ENCODE data around the gene SLC44A3. TPM values are rescaled to one million over a fixed set of nuclear protein-coding genes. Genes with fewer than 3 reads are reported as not detected.

SLC44A3 gene
- total RNA-seq, 2 experiments from 2014 or later: 0.27 to 0.36 TPM

DNA sequence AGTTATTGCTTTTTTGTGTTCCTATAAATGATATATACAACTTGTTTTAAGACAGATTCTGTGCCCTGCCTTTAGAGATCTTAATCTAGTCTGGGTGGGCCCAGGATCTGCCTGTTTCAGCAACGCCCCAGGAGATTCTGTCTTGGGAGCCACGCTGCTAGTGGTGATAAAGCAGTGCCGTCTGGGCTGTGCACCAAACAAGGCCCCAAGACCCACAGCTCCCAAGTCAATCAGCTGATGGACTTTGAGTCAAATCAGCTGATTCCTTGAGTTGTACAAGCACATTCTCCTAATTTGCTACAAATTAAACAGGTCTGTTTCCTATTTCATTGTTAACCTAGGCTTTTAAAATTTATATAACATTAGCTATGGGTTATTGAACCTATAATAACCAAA is 15.7 kb upstream of the SLC44A3 start:
- no peak overlapping the region for H3K4me3 ChIP-seq (ENCODE audit: low read length)
- H3K36me3 ChIP-seq (ENCODE audit: insufficient read depth, low read length): no peaks in the 10 kb centered on the region
- Mint-ChIP-seq H3K4me3 (no peak overlapping the region), H3K4me1 (ENCODE audit: low read depth) (peaks cover 6% of the 10 kb centered on the region), H3K27ac (no peak overlapping the region), H3K27me3 (peaks cover 4% of the 10 kb centered on the region), H3K9me3 (no peaks in the 10 kb centered on the region), H3K36me3 (ENCODE audit: low read depth) (no peaks in the 10 kb centered on the region)
- DNase-seq: no peak
- ChIA-PET POLR2A (no interaction called here), CTCF (interaction anchor here (1.1 to 1.7 kb wide), 2 partner anchors 23 to 743 kb away, joined by 3 to 4 read pairs; no protein-coding TSS in a partner anchor)
- TF ChIP-seq, protein P1, sequence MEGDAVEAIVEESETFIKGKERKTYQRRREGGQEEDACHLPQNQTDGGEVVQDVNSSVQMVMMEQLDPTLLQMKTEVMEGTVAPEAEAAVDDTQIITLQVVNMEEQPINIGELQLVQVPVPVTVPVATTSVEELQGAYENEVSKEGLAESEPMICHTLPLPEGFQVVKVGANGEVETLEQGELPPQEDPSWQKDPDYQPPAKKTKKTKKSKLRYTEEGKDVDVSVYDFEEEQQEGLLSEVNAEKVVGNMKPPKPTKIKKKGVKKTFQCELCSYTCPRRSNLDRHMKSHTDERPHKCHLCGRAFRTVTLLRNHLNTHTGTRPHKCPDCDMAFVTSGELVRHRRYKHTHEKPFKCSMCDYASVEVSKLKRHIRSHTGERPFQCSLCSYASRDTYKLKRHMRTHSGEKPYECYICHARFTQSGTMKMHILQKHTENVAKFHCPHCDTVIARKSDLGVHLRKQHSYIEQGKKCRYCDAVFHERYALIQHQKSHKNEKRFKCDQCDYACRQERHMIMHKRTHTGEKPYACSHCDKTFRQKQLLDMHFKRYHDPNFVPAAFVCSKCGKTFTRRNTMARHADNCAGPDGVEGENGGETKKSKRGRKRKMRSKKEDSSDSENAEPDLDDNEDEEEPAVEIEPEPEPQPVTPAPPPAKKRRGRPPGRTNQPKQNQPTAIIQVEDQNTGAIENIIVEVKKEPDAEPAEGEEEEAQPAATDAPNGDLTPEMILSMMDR (IDR thresholded peaks at IDR 0.05): no peak
- no peaks in the 10 kb centered on the region for H3K9me3 ChIP-seq (ENCODE audit: control insufficient read depth in 1 of 2, insufficient read depth in 1 of 2, low read length in 2 of 2)
- H3K4me1 ChIP-seq (ENCODE audit: insufficient read depth, low read length): peaks cover 5% of the 10 kb centered on the region
- no peak for ATAC-seq (ENCODE audit: poor library complexity)
- H3K27me3 ChIP-seq (ENCODE audit: control insufficient read depth in 1 of 2, insufficient read depth in 2 of 2, low read length in 2 of 2): peaks cover 2 to 7% of the 10 kb centered on the region in 2 experiments
- intact Hi-C loops (cut with DNase I, micrococcal nuclease): loop anchor here in 1 of 2 experiments (10.0 kb wide), 1 partner anchor 1180 kb away; no protein-coding TSS in a partner anchor
- H3K27ac ChIP-seq (ENCODE audit: low read depth in 1 of 2, low read length in 2 of 2): no peak overlapping the region

DNA sequence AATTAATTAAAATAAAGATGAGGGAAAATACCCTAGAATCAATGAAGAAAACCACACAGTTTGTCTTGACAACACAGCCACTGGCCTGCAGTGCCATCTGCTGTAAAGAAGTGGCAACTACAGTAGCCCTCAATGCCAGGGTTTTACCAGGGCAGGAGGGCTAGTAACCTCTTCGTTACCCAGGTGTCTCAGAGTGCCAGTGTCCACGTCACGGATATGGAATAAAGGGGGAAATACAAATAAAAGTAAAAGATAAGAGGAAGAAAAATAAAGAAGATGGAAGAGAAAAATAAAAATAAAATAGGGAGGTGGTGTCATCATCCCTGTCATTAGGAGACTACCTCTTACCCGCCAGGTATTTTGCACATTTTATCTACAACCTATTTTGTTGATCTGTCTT is 14.2 kb upstream of the SLC44A3 start:
- TF ChIP-seq, protein P1 (IDR thresholded peaks at IDR 0.05): peak; percentile 99
- H3K27me3 Mint-ChIP-seq: peaks cover 4% of the 10 kb centered on the region
- peak in 11 of 14 experiments; percentile 17 to 67 (median 35) for DNase-seq
- CTCF ChIA-PET: interaction anchor here (1.1 to 1.7 kb wide), 4 partner anchors 10 to 744 kb away, joined by 3 to 4 read pairs (median 3); no protein-coding TSS in a partner anchor
- Histone ChIP-seq H3K9me3 (ENCODE audit: control insufficient read depth in 1 of 2, insufficient read depth in 1 of 2, low read length in 2 of 2) (no peaks in the 10 kb centered on the region), H3K27ac (ENCODE audit: low read depth in 1 of 2, low read length in 2 of 2) (no peak overlapping the region), H3K27me3 (ENCODE audit: control insufficient read depth in 1 of 2, insufficient read depth in 2 of 2, low read length in 2 of 2) (peaks cover 2 to 7% of the 10 kb centered on the region in 2 experiments), H3K36me3 (ENCODE audit: insufficient read depth, low read length) (no peaks in the 10 kb centered on the region), H3K4me1 (ENCODE audit: insufficient read depth, low read length) (peaks cover 5% of the 10 kb centered on the region), H3K4me3 (ENCODE audit: low read length) (no peak overlapping the region)
- no peaks in the 10 kb centered on the region for H3K9me3 Mint-ChIP-seq
- intact Hi-C loops (cut with DNase I, micrococcal nuclease): loop anchor here (1.0 to 10.0 kb wide), 9 partner anchors 325 to 1369 kb away; no protein-coding TSS in a partner anchor
- peaks cover 6% of the 10 kb centered on the region for H3K4me1 Mint-ChIP-seq (ENCODE audit: low read depth)
- H3K4me3 Mint-ChIP-seq: no peak overlapping the region
- POLR2A ChIA-PET: no interaction called here
- ATAC-seq (ENCODE audit: poor library complexity): peak; percentile 77
- no peak overlapping the region for H3K27ac Mint-ChIP-seq
- H3K36me3 Mint-ChIP-seq (ENCODE audit: low read depth): no peaks in the 10 kb centered on the region

DNA sequence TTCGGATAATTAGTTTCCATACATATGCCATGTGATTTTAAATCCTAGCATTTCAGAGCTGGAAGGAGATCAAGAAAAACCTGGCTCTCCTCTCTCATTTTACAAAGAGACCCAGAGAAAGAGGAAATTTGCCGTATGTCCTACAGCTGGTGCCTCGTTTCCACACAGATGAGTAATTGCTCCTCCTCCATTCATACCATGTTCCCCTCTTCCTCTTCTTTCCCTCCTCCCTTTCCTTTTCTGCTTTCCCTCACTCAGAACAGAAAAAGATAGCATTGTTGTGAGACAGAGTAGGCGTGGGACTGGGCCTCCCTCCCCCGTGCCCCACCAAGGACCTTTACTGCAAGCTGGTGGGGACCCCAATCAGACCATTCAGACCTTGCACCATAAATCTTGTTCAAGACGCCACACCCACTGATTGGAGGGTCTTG is 13.7 kb upstream of the SLC44A3 start:
- peaks cover 4% of the 10 kb centered on the region for H3K27me3 Mint-ChIP-seq

More for the DNA sequence above, 13.7 kb upstream of the SLC44A3 start:
- TF ChIP-seq, protein P1 (IDR thresholded peaks at IDR 0.05): no peak
- no peaks in the 10 kb centered on the region for H3K9me3 Mint-ChIP-seq
- intact Hi-C loops (cut with DNase I, micrococcal nuclease): loop anchor here (1.0 to 10.0 kb wide), 9 partner anchors 325 to 1369 kb away; no protein-coding TSS in a partner anchor
- Histone ChIP-seq H3K4me3 (ENCODE audit: low read length) (no peak overlapping the region), H3K4me1 (ENCODE audit: insufficient read depth, low read length) (peaks cover 5% of the 10 kb centered on the region), H3K9me3 (ENCODE audit: control insufficient read depth in 1 of 2, insufficient read depth in 1 of 2, low read length in 2 of 2) (no peaks in the 10 kb centered on the region), H3K27ac (ENCODE audit: low read depth in 1 of 2, low read length in 2 of 2) (no peak overlapping the region), H3K27me3 (ENCODE audit: control insufficient read depth in 1 of 2, insufficient read depth in 2 of 2, low read length in 2 of 2) (peaks cover 2 to 7% of the 10 kb centered on the region in 2 experiments), H3K36me3 (ENCODE audit: insufficient read depth, low read length) (no peaks in the 10 kb centered on the region)
- no peaks in the 10 kb centered on the region for H3K36me3 Mint-ChIP-seq (ENCODE audit: low read depth)
- DNase-seq (no peak), ATAC-seq (ENCODE audit: poor library complexity) (no peak)
- ChIA-PET CTCF (interaction anchor here (0.8 to 1.4 kb wide), 4 partner anchors 10 to 325 kb away, joined by 3 read pairs; no protein-coding TSS in a partner anchor), POLR2A (no interaction called here)
- no peak overlapping the region for H3K4me3 Mint-ChIP-seq
- H3K4me1 Mint-ChIP-seq (ENCODE audit: low read depth): peaks cover 6% of the 10 kb centered on the region
- H3K27ac Mint-ChIP-seq: no peak overlapping the region
